Stimulated activated CD8-positive, alpha-beta memory T cell treated with anti-CD3 and anti-CD28 coated beads, Interleukin-7, amount 100 ng/mL, for 4 hours (primary cell): ENCODE results near the gene MYL5.
"Not testable (repeated sequence)": the region's sequence is repeated elsewhere in the genome, so short reads cannot be mapped to it uniquely, and the experiment has no call there.

Experiments used
- DNase-seq, 2 donors: peaks; one replicate each; pipeline ENCODE4 v3.0.0-alpha.2; 2020; ENCODE audit warnings: low read depth in 2 of 2

The MYL5 gene

GRCh38 chr4:635851-636627, 38.3 kb upstream of the MYL5 start:
- DNase-seq: no peak

GRCh38 chr4:636628-637159, 37.6 kb upstream of the MYL5 start:
- no peak for DNase-seq

- no peak for DNase-seq
Measured at GRCh38 chr4:637536-638280, 36.6 kb upstream of the MYL5 start.

- DNase-seq: not testable (repeated sequence)
Measured at GRCh38 chr4:642366-642765, 32.0 kb upstream of the MYL5 start.

DNA sequence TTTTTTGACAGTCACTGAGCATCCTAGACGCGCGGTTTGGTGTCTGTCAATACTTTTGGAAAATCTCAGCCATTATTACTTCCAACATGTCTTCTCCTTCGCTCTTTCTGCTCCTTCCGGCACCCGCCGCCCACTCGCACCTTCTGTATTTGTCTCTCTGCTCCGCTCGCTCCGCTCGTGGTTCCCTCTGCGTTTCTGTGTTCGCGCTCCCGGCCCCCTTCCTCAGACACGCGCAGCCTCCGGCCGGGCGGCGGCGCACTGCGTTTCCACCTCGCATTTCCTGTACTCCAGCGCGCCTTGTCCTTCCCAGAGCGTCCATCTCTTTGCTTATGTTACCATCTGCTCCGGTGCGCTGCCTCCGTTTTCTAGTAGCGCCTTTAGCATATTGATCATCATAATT, 27.9 kb upstream of the MYL5 start:
- DNase-seq: no peak

- DNase-seq: no peak
Measured at GRCh38 chr4:647481-647880, 26.9 kb upstream of the MYL5 start.

DNA sequence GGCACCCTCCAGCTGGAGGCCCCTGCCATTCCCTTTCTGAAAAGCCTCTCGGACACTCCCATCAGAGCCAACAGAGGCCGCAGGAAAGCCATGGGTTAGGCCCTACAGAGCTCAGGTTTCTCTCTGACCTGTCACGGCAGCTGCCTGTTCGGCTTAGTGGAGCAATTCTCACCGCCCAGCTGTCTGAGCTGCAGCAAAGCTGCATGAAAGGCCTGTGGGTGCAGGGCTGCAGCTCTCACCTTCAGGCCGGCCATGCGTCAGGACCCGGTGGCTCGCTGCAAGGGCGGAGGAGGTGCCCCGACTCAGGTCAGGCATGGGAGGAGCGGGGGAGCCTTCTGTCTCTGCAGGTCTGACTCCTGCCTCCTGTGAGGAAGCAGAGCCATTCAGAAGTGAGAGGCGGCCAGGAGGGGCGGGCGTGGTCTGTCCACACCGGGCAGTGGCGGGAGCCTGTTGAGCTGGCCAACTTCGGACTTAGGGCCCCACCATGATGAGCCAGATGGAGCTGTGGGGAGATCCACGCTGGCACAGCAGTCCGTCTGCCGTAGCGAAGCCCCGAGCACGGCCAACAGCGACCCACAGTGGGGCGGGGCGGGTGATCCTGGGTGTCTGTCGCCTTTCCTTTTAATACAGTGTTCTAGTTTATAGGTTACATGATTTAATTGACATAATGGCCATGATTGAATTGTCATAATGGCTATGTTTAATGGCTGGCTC, 25.6 kb upstream of the MYL5 start:
- DNase-seq: no peak

- DNase-seq: no peak
Measured at GRCh38 chr4:649293-649625, 25.1 kb upstream of the MYL5 start.

- no peak for DNase-seq
Measured at GRCh38 chr4:649751-650310, 24.5 kb upstream of the MYL5 start.

GRCh38 chr4:650461-650860, 23.9 kb upstream of the MYL5 start:
- DNase-seq: no peak

DNA sequence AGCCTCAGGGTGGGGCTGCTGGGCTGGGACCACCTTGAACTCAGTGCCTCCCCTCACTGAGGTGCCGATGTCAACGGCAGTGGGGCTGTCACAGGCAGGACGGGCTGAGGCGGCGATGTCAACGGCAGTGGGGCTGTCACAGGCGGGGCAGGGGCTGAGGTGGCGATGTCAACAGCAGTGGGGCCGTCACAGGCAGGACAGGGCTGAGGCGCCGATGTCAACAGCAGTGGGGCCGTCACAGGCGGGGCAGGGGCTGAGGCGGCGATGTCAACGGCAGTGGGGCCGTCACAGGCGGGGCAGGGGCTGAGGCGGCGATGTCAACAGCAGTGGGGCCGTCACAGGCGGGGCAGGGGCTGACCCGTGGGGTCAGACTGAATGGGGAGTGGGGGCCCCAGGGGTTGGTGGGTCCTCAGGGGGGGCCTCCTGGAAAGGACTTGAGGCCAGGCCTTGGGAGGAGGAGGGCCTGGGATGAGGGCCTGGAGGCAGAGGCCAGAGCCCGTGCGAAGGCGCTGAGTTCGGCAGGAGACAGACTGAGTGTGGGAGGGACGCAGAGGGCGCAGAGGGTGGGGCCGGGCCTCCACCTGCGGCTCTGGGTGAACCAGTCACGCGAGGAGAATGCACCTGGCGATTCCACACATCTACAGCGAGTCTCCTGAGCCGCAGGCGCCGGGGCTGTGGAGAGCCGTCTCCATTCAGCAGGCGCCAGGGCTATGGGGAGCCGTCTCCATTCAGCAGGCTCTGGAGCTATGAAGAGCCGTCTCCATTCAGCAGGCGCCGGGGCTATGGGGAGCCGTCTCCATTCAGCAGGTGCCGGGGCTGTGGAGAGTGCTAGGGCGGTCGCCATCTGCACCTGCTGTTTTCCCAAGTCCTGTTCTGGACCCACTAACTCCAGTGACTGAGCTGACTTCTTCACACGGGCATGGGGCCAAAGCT, 23.1 kb upstream of the MYL5 start:
- DNase-seq: no peak

DNA sequence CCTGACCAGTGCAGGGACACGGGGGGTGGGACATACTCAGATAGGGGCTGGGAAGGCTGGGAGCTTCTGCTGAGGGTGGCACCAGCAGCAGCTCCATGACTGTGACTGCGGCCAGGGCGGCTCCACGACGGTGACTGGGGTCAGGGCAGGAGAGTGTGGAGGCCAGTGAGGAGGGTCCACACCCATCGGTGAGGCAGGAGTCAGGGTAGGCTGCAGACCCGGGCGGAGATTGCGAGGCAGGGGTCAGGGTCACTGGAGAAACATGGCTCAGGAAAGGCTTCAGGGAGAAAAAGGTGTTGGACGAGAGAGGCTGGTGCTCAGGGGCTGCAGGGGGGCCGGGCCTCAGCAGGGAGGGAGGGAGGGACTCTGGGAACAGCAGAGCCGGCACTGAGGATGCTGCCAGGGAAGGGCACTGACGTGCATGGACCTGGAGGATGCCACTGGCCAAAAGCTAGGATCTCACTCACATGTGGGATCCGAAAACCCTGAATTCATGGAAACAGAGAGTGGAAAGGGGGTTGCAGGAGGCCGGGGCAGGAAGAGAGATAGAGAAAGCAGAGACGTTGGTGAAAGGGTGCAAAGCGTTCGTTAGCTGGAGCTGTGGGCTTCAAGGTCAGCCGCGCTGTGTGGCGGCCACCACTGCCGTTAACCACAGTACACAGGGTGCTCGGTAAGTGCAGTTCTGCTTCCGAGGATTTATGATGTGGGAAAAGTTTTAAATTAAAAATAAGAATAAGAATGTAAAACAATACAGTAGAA, 22.3 kb upstream of the MYL5 start:
- no peak for DNase-seq

DNA sequence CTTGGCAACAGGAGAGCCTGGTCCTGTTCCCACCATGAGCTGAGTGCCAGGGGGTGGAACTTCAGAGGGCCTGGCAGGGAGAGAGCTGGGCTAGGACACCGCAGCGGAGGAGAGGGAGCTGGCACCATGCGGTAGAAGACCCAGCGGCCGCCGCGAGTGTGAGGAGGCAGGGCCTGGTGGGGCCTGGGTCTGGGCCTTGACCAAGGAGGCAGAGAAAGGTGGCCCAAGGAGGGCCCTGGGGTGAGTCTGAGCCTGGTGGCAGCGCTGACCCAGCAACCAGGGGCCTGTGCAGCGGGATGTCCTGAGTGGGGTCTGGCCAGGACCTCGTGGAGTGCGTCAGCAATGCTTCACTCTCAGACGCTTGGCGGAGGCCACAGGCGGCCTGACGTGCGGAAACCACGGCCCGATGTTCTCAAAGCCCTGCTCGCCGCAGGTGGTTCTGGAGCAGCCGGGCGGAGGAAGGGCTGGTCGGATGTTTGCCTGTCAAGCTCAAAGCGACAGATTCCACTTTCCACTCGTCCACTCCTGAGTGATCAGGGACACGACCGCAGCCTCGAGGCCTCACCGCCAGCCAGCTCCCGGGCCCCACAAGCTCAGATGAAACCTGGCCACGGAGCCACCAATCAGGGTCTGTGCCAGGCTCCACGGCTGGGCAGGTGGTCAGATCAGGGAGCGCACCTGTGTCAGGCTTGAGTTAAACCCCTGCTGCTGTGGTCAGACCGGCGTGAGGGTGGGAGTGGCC, 21.1 kb upstream of the MYL5 start:
- no peak for DNase-seq

DNA sequence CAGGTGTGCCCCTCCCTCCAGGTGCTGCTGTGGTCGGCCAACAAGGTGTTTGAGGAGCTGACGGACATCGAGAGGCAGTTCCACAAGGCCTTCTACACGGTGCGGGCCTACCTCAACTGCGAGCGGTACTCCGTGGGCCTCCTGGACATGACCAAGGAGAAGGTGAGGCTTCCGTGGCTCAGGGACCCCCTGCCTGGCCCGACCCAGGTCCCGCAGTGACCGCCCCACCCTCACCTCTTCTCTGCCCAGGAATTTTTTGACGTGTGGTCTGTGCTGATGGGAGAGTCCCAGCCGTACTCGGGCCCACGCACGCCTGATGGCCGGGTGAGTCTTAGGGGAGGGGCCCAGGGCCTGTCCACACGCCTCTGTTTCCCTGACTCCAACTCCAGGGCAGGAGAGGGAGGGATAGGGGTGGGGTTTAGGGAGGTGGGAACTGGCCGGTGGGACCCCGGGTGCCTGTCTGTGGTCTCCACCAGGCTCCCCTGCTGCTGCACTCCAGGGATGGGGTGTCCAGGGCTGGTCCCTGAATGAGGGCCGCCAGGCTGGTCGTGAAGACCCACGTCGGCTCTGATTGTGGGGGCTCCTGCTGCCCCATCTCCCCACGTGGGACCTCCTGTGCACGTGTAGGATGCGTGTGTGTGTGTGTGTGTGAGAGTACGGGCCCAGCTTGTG, 20.4 kb upstream of the MYL5 start:
- no peak for DNase-seq

- no peak for DNase-seq
Measured at GRCh38 chr4:654503-654845, 19.9 kb upstream of the MYL5 start.

- DNase-seq: no peak
Measured at GRCh38 chr4:654871-655463, 19.4 kb upstream of the MYL5 start.

- DNase-seq: no peak
Measured at GRCh38 chr4:655464-656151, 18.7 kb upstream of the MYL5 start.
